Measurements from ENCODE around the gene SNAP23. TPM values are rescaled to one million over a fixed set of nuclear protein-coding genes. Genes with fewer than 3 reads are reported as not detected.
A peak's percentile ranks its signal among the peaks of the same experiment; 100 is the strongest.

The SNAP23 gene
- polyA plus RNA-seq, 3 donors, result 104 to 198 (median 187) TPM

- Mint-ChIP-seq H3K27me3 (ENCODE audit: low read depth in 3 of 3) (peaks cover 47 to 68% (median 63%) of the 10 kb centered on the region in 3 donors), H3K4me3 (peak overlapping the region in 1 of 2 donors; percentile 53), H3K27ac (no peak overlapping the region), H3K36me3 (no peaks in the 10 kb centered on the region), H3K9me3 (peaks cover 0 to 1% (median 0%) of the 10 kb centered on the region in 7 donors), H3K4me1 (peaks cover 33% of the 10 kb centered on the region)
- Histone ChIP-seq H3K4me1 (ENCODE audit: control insufficient read depth in 1 of 2, insufficient read depth in 2 of 2, low read length in 2 of 2) (peaks cover 26 to 34% of the 10 kb centered on the region in 2 donors), H3K36me3 (replicated peaks in 1 of 2; ENCODE audit: control insufficient read depth in 1 of 2, insufficient read depth in 2 of 2, low read length in 2 of 2) (no peaks in the 10 kb centered on the region), H3K27ac (ENCODE audit: low read depth in 1 of 2, low read length in 2 of 2) (no peak overlapping the region), H3K27me3 (ENCODE audit: control insufficient read depth in 2 of 2, insufficient read depth in 2 of 2, low read length in 2 of 2) (peaks cover 21 to 37% of the 10 kb centered on the region in 2 donors), H4K20me1 (ENCODE audit: insufficient read depth, low read length) (no peaks in the 10 kb centered on the region), H3K9me3 (replicated peaks in 1 of 2; ENCODE audit: control insufficient read depth in 1 of 2, insufficient read depth in 1 of 2, low read length in 2 of 2) (no peaks in the 10 kb centered on the region), H3K4me3 (replicated peaks in 1 of 3; ENCODE audit: low read depth in 2 of 3, low read length in 3 of 3) (no peak overlapping the region), H3K79me2 (ENCODE audit: insufficient read depth, low read length) (no peaks in the 10 kb centered on the region), H3K4me2 (replicated peaks; ENCODE audit: extremely low read depth, low read length, poor library complexity, severe bottlenecking) (no peak overlapping the region), H3K9ac (ENCODE audit: insufficient read depth, low read length, poor library complexity, severe bottlenecking) (no peak overlapping the region), H2AFZ (ENCODE audit: insufficient read depth, low read depth, low read length, poor library complexity, severe bottlenecking) (peak overlapping the region; percentile 11)
- intact Hi-C loops (cut with micrococcal nuclease), result no loop called here
- DNase-seq, result no peak
- WGBS (ENCODE audit: insufficient coverage), result no CpG with 5 or more reads among the region's 1 CpG
- no peak for TF ChIP-seq CTCF (IDR thresholded peaks at IDR 0.05)
These were observed 82.1 kb downstream of the SNAP23 start for GRCh38 chr15:42577514-42578031.

- no peaks in the 10 kb centered on the region for H3K79me2 ChIP-seq (ENCODE audit: insufficient read depth, low read length)
- no peak overlapping the region for H3K4me3 ChIP-seq (replicated peaks in 1 of 3; ENCODE audit: low read depth in 2 of 3, low read length in 3 of 3)
- no peak for DNase-seq
- Mint-ChIP-seq H3K4me1 (peaks cover 33% of the 10 kb centered on the region), H3K27ac (no peak overlapping the region), H3K36me3 (no peaks in the 10 kb centered on the region), H3K27me3 (ENCODE audit: low read depth in 3 of 3) (peaks cover 47 to 69% (median 60%) of the 10 kb centered on the region in 3 donors), H3K4me3 (peak overlapping the region in 1 of 2 donors; percentile 18), H3K9me3 (peaks cover 0 to 1% (median 0%) of the 10 kb centered on the region in 7 donors)
- no peaks in the 10 kb centered on the region for H3K9me3 ChIP-seq (replicated peaks in 1 of 2; ENCODE audit: control insufficient read depth in 1 of 2, insufficient read depth in 1 of 2, low read length in 2 of 2)
- H3K36me3 ChIP-seq (replicated peaks in 1 of 2; ENCODE audit: control insufficient read depth in 1 of 2, insufficient read depth in 2 of 2, low read length in 2 of 2), result no peaks in the 10 kb centered on the region
- no peaks in the 10 kb centered on the region for H4K20me1 ChIP-seq (ENCODE audit: insufficient read depth, low read length)
- peaks cover 21 to 37% of the 10 kb centered on the region in 2 donors for H3K27me3 ChIP-seq (ENCODE audit: control insufficient read depth in 2 of 2, insufficient read depth in 2 of 2, low read length in 2 of 2)
- H3K4me1 ChIP-seq (ENCODE audit: control insufficient read depth in 1 of 2, insufficient read depth in 2 of 2, low read length in 2 of 2), result peaks cover 26 to 34% of the 10 kb centered on the region in 2 donors
- intact Hi-C loops (cut with micrococcal nuclease), result no loop called here
- no peak overlapping the region for H2AFZ ChIP-seq (ENCODE audit: insufficient read depth, low read depth, low read length, poor library complexity, severe bottlenecking)
- WGBS (ENCODE audit: insufficient coverage), result no CpG with 5 or more reads among the region's 2 CpGs
- no peak overlapping the region for H3K4me2 ChIP-seq (replicated peaks; ENCODE audit: extremely low read depth, low read length, poor library complexity, severe bottlenecking)
- H3K27ac ChIP-seq (ENCODE audit: low read depth in 1 of 2, low read length in 2 of 2), result no peak overlapping the region
- TF ChIP-seq CTCF (IDR thresholded peaks at IDR 0.05), result no peak
- no peak overlapping the region for H3K9ac ChIP-seq (ENCODE audit: insufficient read depth, low read length, poor library complexity, severe bottlenecking)
These were observed 83.6 kb downstream of the SNAP23 start for GRCh38 chr15:42578984-42579537.

Data from CD14-positive monocyte (primary cell).